Left colon (tissue), 2 donors: ENCODE data around the gene ZNF827. TPM values are rescaled to one million over a fixed set of nuclear protein-coding genes. Genes with fewer than 3 reads are reported as not detected.
"Not testable (repeated sequence)": the region's sequence is repeated elsewhere in the genome, so short reads cannot be mapped to it uniquely, and the experiment has no call there.

ENCODE experiments used
- ATAC-seq: fragments of 200-7000 bp; cut with Tn5 transposase; one replicate; pipeline ENCODE4 v1.9.1; 2020; ENCODE audit warnings: mild to moderate bottlenecking, moderate library complexity
- DNase-seq, 2 donors: peaks; one replicate each; pipeline ENCODE4 v3.0.0-alpha.2; 2020
- intact Hi-C, 2 donors: fragments of 100-400 bp; cut with DNase I in 1 of 2; cut with micrococcal nuclease in 1 of 2; formaldehyde crosslinking; loops; one replicate each; pipeline versions ENCODE4 v1.11.2 to v1.14.0; 2022; cut with DNase I, micrococcal nuclease
- total RNA-seq, 2 donors: library from RNA; stranded (reverse); fragmentation: NEBNext Ultra II Directional; extraction: Animal tissue kit (Norgen Biotek cat#: 25700); gene quantifications; one replicate each; pipeline ENCODE4 v1.2.1, GENCODE V29; 2021
- donor health status: DM: no; HTN: no; CAD: no.
- donor health status: DM: yes; HTN: yes; CAD: no.

ZNF827 gene
- total RNA-seq, 2 donors from 2014 or later = 21.0 to 29.4 TPM

- ATAC-seq = no peak
- DNase-seq = no peak
- intact Hi-C loops = loop anchor here in 1 of 2 donors (10.0 kb wide), 1 partner anchor 92 kb away; the partner anchor contains the start of gene ZNF827
These were observed 95.5 kb downstream of the ZNF827 start for GRCh38 chr4:145843148-145843547.

- DNase-seq (no peak), ATAC-seq (no peak)
- intact Hi-C loops = loop anchor here in 1 of 2 donors (10.0 kb wide), 1 partner anchor 92 kb away; the partner anchor contains the start of gene ZNF827
These were observed 96.3 kb downstream of the ZNF827 start for GRCh38 chr4:145842224-145842887.

DNA sequence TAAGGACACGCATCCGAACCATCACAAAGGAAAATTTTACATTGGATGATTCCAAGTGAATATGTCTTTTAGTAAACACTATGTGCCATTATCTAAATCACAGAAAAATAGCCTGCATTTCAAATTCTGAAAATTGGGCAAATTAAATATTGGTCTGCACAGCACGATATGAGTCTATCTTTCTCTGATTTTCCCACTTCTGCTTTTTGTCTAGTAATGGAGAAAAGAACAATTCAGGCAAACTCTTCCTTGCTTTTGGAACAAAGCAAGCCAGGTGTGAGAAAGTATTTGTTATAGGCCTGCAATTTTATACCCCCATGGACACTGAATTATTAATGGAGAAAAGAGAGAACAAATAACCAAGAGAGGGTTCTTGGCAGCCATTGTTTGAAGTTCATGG is 97.8 kb downstream of the ZNF827 start:
- DNase-seq (no peak), ATAC-seq (no peak)
- intact Hi-C loops = loop anchor here in 1 of 2 donors (10.0 kb wide), 1 partner anchor 94 kb away; the partner anchor contains the start of gene ZNF827

- intact Hi-C loops = loop anchor here in 1 of 2 donors (10.0 kb wide), 1 partner anchor 95 kb away; the partner anchor contains the start of gene ZNF827
- DNase-seq (no peak), ATAC-seq (peak; percentile 74)
These were observed 98.4 kb downstream of the ZNF827 start for GRCh38 chr4:145840162-145840768.

- intact Hi-C loops = no loop called here
- DNase-seq = no peak
- no peak for ATAC-seq
These were observed 99.5 kb downstream of the ZNF827 start for GRCh38 chr4:145839151-145839550.

GRCh38 chr4:145832384-145832783 is 106.2 kb downstream of the ZNF827 start:
- ATAC-seq, intact Hi-C loops, DNase-seq: not testable (repeated sequence)

GRCh38 chr4:145830699-145831098 is 107.9 kb downstream of the ZNF827 start:
- DNase-seq = no peak
- intact Hi-C loops = no loop called here
- no peak for ATAC-seq

DNA sequence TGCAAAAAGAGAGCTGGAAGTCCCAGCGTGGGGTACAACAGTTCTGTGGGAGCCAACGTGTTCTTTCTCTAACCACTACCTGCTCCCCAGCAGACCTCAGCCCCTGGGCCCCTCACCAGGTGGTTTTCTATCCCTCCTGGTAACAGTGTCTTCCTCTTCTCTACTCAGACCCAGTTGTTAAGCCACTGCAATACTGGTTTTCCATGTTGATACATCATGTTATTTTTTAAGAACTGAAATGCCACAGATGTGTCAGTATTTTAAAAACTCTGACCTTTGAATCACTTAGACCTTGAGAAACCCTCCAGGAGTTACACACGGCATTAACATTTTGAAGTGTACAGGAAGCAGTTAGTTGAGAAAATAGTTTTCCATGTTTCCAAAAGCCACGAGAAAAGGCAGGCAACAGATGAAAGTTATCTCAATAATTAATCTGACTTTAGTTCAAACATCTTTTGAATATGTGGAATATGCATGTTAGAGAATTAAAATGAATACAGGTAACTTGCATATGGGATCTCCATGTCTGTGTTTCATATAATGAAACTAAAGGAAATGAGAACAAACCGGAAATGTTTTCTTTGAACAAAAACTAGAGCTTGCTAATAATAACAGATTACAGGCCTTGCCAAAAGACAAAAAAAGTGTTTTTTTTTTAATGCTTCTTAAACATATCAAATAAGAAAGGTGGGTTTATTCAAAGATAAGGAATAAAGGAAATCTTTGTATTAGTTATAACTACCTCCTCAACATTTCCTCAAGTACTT is 108.8 kb downstream of the ZNF827 start:
- intact Hi-C loops = no loop called here
- no peak for DNase-seq

DNA sequence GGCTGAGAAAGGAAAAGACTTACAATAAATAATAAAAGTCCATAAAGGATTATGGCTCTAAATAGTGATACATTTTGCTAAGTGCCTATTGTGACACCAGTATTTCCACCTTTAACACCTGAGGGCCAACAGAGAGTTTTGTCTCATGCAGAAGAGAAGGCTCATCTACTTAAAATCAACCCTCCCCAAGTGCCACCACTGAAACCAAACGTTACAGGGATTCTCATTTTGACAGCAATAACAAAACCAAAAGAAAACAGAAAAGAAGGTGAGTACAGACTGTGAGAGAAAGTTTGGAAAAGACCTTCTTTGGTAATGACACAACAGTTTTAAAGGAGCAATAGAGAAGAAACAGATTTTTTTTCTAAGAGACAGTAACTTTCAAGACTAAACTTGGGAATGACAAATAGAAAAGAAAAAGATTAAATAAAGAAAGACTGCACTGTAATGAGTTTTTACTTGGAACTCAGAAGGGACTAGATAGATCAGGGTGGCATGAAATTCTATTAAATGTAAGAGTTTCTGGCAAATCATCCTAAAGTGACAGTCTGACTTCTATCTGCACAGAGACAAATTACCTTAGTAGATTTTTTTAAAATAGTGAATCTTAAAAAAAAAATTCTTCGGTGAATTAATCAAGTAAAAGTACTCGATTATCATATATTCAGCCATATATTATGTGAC is 109.7 kb downstream of the ZNF827 start:
- no peak for DNase-seq
- no peak for ATAC-seq
- intact Hi-C loops = no loop called here

More for the DNA sequence above, 108.8 kb downstream of the ZNF827 start:
- ATAC-seq = no peak

DNA sequence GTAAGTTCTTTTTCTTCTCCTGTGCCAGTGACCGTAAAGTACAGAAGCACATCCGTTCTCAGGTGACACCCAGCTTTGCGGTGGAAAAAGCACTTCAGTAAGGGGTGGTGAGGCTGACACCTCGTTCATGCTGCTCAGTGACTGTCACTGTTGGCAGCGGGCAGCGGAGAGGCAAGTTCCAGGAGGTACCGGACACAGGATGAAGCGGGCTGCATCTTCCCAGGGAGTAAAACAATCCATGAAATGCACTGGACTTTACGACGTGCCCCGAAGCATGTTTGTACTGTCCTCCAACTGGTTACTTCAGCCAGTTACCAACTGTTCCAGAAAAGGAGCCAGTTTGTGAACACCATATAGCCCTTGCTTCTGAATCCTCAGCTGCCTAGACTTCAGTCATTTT is 110.7 kb downstream of the ZNF827 start:
- ATAC-seq = no peak
- no peak for DNase-seq
- intact Hi-C loops = no loop called here

DNA sequence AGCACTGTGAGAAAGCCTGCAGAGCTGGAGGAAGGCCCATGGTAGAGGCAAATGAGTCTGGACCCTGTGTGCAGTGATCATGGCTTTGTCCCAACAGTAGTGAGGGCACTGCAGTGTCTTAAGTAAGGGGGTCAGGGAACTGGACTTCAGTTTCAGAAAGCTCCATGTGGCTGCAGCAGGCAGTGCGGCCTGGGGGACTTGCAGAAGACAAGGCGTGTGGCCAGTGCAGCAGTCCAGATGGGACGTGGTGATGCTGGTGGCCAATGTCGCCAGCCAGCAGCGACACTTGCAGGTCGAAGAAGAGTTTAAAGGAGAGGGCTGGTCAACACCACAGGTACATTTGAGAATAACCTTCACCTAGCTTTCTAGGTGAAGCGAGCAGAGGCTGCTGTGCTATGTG is 113.4 kb downstream of the ZNF827 start:
- DNase-seq (no peak), ATAC-seq (no peak)
- intact Hi-C loops = no loop called here

DNA sequence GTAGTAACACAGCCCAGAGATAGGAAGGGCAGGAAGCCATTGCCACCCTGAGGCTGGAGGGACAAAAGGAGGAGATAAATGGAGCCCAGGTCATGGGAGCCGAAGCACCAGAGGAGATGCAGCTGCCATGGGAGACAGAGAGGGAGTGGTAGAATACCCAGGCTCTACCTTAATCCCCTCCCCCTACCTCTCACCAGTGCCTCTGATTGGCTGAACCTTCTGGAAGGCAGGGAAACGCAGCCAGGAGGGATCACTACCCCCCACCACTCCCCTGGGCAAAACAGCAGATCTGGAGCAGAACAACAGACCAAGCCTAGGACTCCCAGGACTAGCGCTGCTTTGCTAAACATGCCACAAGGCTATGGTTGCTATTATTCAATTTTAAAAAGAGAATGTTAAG is 114.2 kb downstream of the ZNF827 start:
- ATAC-seq (no peak), DNase-seq (no peak)
- intact Hi-C loops = no loop called here

DNA sequence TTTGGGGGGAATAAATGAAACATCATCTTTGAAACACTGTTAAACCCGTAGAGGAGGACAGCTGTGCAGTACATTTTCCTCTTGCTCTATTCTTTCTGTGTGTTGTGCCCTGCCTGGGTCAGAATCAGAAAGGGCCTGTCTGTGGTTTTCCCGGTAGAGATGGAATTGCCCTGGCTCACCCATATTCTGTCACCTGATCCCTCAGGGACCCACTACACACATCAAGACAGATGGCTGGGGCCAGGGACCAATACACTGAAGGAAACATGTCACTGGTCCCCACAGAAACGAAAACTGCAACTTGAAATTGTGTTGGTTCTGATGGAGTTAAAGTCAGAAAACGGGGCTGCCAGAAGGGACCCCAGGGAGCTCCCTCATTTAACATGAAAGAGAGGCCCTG is 114.9 kb downstream of the ZNF827 start:
- intact Hi-C loops = no loop called here
- ATAC-seq (no peak), DNase-seq (no peak)

GRCh38 chr4:145822581-145822980 is 116.0 kb downstream of the ZNF827 start:
- intact Hi-C loops = no loop called here
- ATAC-seq (no peak), DNase-seq (no peak)

DNA sequence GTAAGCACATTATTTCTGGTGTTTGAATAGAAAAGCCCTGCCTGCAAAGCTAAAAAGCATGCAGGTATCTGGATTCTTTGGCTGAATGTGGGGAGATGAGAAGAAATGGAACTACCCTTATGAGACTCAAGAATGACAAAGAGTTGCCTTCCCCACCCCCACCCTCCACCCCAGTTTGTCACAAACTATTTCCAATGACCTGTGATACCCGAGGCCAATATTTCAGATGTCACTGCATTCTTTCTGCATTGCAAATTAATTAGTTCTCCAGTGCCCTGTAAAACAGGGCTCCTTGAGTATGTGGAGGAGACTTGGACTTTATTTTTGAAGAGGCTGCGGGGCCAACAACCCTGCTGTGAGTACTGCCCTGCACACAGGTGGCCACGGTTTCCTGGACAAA is 116.4 kb downstream of the ZNF827 start:
- DNase-seq (no peak), ATAC-seq (no peak)
- intact Hi-C loops = no loop called here

DNA sequence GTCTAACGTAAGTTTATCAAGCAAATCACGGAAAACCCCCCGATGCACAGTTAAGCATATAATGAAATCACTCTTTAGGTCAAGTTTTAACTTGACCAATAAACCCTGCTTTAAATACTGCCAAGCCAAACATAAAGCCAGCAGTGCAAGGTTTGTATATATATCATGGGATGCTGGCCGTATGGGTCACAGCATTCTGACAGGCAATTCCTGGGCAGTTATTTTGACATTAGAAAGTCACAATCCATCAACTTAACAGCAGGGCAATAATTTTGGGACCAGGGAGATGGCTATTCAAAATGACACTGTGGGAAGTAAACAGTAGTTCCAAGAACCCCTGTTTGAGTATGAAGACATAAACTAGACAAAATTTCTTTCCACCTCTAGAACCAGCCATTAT is 116.9 kb downstream of the ZNF827 start:
- intact Hi-C loops = no loop called here
- DNase-seq = no peak
- no peak for ATAC-seq

GRCh38 chr4:145820407-145820806 is 118.2 kb downstream of the ZNF827 start:
- no peak for ATAC-seq
- intact Hi-C loops = no loop called here

GRCh38 chr4:145819853-145820181 is 118.8 kb downstream of the ZNF827 start:
- no peak for DNase-seq
- ATAC-seq = no peak
- intact Hi-C loops = no loop called here

More at GRCh38 chr4:145820407-145820806, 118.2 kb downstream of the ZNF827 start:
- DNase-seq = no peak

DNA sequence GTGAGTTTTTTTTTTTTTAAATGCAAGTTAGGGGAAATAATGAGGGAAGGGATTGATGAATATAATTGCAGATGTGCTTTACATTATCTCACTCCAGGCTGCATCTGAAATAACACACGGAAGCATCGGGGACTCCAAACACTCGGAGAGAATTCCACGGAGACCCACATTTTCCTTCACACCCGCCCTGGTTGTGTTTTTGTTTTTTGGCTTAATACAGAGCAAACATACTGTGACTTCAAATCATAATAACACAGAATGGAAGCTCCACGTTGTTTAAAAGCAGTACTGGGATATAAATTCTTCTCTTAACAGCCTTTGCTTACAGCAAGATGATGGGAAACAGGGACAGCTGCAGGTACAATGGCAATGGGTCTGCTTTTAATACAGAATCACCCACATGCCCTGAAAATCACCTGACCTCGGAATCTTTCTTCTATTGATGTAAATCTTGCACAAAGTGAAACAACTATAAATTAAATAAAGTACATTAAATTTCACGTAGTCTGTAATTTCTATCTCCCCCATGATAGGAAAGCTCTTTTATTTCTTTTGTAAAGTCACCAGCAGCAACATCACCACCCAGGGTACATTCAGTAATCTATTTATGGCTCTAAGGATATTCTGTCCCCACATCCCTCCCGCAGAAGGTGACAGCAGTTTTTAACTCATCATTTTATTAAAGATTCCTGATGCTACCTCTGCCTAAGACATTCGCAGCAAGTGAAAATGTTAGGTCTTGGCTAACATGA is 119.3 kb downstream of the ZNF827 start:
- intact Hi-C loops = no loop called here
- no peak for ATAC-seq
- no peak for DNase-seq
